ENCODE results near the gene PCGF6.

GRCh38 chr10:103382769-103383168, 31.8 kb upstream of the PCGF6 start:
- no peak for TF ChIP-seq CTCF (IDR thresholded peaks at IDR 0.05)
- no peak for TF ChIP-seq POLR2A (IDR thresholded peaks at IDR 0.05)

Measured in body of pancreas (tissue), 4 donors.